CD14-positive monocyte (primary cell): Measurements from ENCODE around the gene FAM53B. TPM values are rescaled to one million over a fixed set of nuclear protein-coding genes. Genes with fewer than 3 reads are reported as not detected.

Experiments used
- DNase-seq, 3 donors: peaks; one replicate each; pipeline ENCODE4 v3.0.0-alpha.2; 2011 to 2022
- H2AFZ ChIP-seq: 2 replicates; pipeline ENCODE4 v1.6.0; 2012; ENCODE audit warnings: mild to moderate bottlenecking, low read depth, low read length, inconsistent platforms; ENCODE audit not compliant: insufficient read depth, poor library complexity, severe bottlenecking
- H3K27ac ChIP-seq, 2 donors: 1 replicate in 1 of 2; 2 replicates in 1 of 2; pipeline ENCODE4 v1.5.1; 2012 to 2013; ENCODE audit warnings: low read length in 2 of 2, control low read depth in 1 of 2, inconsistent platforms in 1 of 2, low read depth in 1 of 2, mild to moderate bottlenecking in 1 of 2
- H3K27me3 ChIP-seq, 2 donors: one replicate each; pipeline versions ENCODE4 v1.6.0 to v1.6.1; 2011 to 2013; ENCODE audit warnings: low read length in 2 of 2; ENCODE audit not compliant: control insufficient read depth in 2 of 2, insufficient read depth in 2 of 2
- H3K36me3 ChIP-seq, 2 donors: replicated peaks in 1 of 2; 1 replicate in 1 of 2; 2 replicates in 1 of 2; pipeline versions ENCODE4 v1.5.1 to v1.6.1; 2012 to 2013; ENCODE audit warnings: low read length in 2 of 2, control low read depth in 1 of 2, inconsistent platforms in 1 of 2, mild to moderate bottlenecking in 1 of 2; ENCODE audit not compliant: insufficient read depth in 2 of 2, control insufficient read depth in 1 of 2
- H3K4me1 ChIP-seq, 2 donors: 1 replicate in 1 of 2; 2 replicates in 1 of 2; pipeline versions ENCODE4 v1.5.1 to v1.6.1; 2012 to 2013; ENCODE audit warnings: low read length in 2 of 2, control low read depth in 1 of 2, inconsistent platforms in 1 of 2, mild to moderate bottlenecking in 1 of 2, moderate library complexity in 1 of 2; ENCODE audit not compliant: insufficient read depth in 2 of 2, control insufficient read depth in 1 of 2
- H3K4me2 ChIP-seq: replicated peaks from 2 replicates; pipeline ENCODE3; 2012; ENCODE audit warnings: low read length, moderate library complexity, mild to moderate bottlenecking; ENCODE audit not compliant: poor library complexity, severe bottlenecking; ENCODE audit errors: extremely low read depth
- H3K4me3 ChIP-seq, 3 experiments: fragments of 200-600 bp in 1 of 3; sonication (generic) in 1 of 3; replicated peaks in 1 of 3; 1 replicate in 2 of 3; 2 replicates in 1 of 3; pipeline ENCODE4 v1.5.1; 2011 to 2013; ENCODE audit warnings: low read length in 3 of 3, mild to moderate bottlenecking in 3 of 3, control low read depth in 2 of 3, low read depth in 2 of 3, inconsistent platforms in 1 of 3, moderate library complexity in 1 of 3
- H3K79me2 ChIP-seq: 2 replicates; pipeline ENCODE4 v1.6.0; 2012; ENCODE audit warnings: mild to moderate bottlenecking, control low read depth, inconsistent platforms, low read length, moderate library complexity; ENCODE audit not compliant: insufficient read depth
- H3K9ac ChIP-seq: 2 replicates; pipeline ENCODE4 v1.6.0; 2017; ENCODE audit warnings: low read length, mild to moderate bottlenecking; ENCODE audit not compliant: insufficient read depth, poor library complexity, severe bottlenecking
- H3K9me3 ChIP-seq, 2 donors: replicated peaks in 1 of 2; 1 replicate in 1 of 2; 2 replicates in 1 of 2; pipeline versions ENCODE4 v1.5.1 to v1.6.1; 2012 to 2013; ENCODE audit warnings: low read length in 2 of 2, control low read depth in 1 of 2; ENCODE audit not compliant: control insufficient read depth in 1 of 2, insufficient read depth in 1 of 2
- H4K20me1 ChIP-seq: 2 replicates; pipeline ENCODE4 v1.6.0; 2012; ENCODE audit warnings: mild to moderate bottlenecking, low read length, control low read depth, moderate library complexity; ENCODE audit not compliant: insufficient read depth
- H3K27ac Mint-ChIP-seq, 7 donors: one replicate each; pipeline ENCODE4 v1.8.0; 2020; ENCODE audit warnings: mild to moderate bottlenecking in 7 of 7, mixed read lengths in 7 of 7, moderate library complexity in 6 of 7, inconsistent platforms in 2 of 7
- H3K27me3 Mint-ChIP-seq, 3 donors: one replicate each; pipeline ENCODE4 v1.8.0; 2021 to 2022; ENCODE audit warnings: low read depth in 3 of 3, mild to moderate bottlenecking in 3 of 3, mixed read lengths in 3 of 3, moderate library complexity in 3 of 3, inconsistent platforms in 1 of 3
- H3K36me3 Mint-ChIP-seq, 2 donors: one replicate each; pipeline ENCODE4 v1.8.0; 2020; ENCODE audit warnings: mixed read lengths in 2 of 2, inconsistent platforms in 1 of 2, mild to moderate bottlenecking in 1 of 2
- H3K4me1 Mint-ChIP-seq: one replicate; pipeline ENCODE4 v1.8.0; 2020; ENCODE audit warnings: mild to moderate bottlenecking, mixed read lengths
- H3K4me3 Mint-ChIP-seq, 2 donors: one replicate each; pipeline ENCODE4 v1.8.0; 2020; ENCODE audit warnings: mild to moderate bottlenecking in 2 of 2, mixed read lengths in 2 of 2, moderate library complexity in 1 of 2
- H3K9me3 Mint-ChIP-seq, 7 donors: one replicate each; pipeline ENCODE4 v1.8.0; 2020 to 2022; ENCODE audit warnings: mixed read lengths in 7 of 7, mild to moderate bottlenecking in 6 of 7, moderate library complexity in 6 of 7, inconsistent platforms in 2 of 7
- WGBS: methylation state at CpG from one replicate; pipeline ENCODE4 v1.1.5; 2013; ENCODE audit warnings: missing lambda C conversion rate; ENCODE audit not compliant: insufficient coverage; 5-methylcytosine and 5-hydroxymethylcytosine counted together
- intact Hi-C, 2 donors: fragments of 100-400 bp; cut with micrococcal nuclease; formaldehyde crosslinking; loops; one replicate each; pipeline versions ENCODE4 v1.15.0 to v1.15.1; 2023
- polyA plus RNA-seq, 3 donors: library from polyadenylated mRNA; depleted of rRNA in 1 of 3; unstranded in 2 of 3; stranded (reverse) in 1 of 3; fragments of 300-500 nt in 2 of 3; fragments of >200 nt in 1 of 3; fragmentation: Illumina TruSeq in 2 of 3; gene quantifications; 1 replicate in 2 of 3; 2 replicates in 1 of 3; pipeline ENCODE4 v1.2.3, GENCODE V29; 2012 to 2021
- TF ChIP-seq, protein P1 (sequence below): fragments of 200-600 bp; IDR thresholded peaks from one replicate; pipeline ENCODE4 v1.8.0; 2022; ENCODE audit warnings: antibody characterized with exemption, mild to moderate bottlenecking

The FAM53B gene
- polyA plus RNA-seq, 3 donors, result 5.8 to 23.3 (median 12.6) TPM

DNA sequence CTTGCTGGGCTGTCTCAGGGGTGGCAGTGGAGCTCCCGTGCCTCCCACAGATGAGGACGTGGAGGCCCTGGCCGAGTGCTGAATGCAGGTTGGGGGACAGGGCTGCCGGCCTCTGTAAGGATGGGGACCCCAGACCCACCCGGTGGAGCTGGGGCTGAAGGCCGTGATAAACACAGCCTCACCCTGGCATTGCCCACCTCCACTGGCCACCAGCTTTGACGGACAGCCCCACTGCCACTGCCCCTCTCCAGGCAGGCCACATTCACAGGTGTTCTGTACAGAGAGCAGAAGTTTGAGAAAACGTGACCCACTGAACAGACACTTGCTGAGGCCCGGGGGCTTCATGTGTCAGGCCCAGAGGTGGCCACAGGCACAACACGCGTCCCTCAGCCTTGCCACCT, 156.4 kb downstream of the FAM53B start:
- peaks cover 8 to 11% of the 10 kb centered on the region in 2 donors for H3K4me1 ChIP-seq
- H3K27me3 Mint-ChIP-seq, result peaks cover 1 to 4% (median 3%) of the 10 kb centered on the region in 3 donors
- DNase-seq, result no peak
- intact Hi-C loops, result no loop called here
- no peak overlapping the region for H3K9ac ChIP-seq
- H3K27ac ChIP-seq, result no peak overlapping the region
- H3K27ac Mint-ChIP-seq, result no peak overlapping the region
- H3K4me3 ChIP-seq, result no peak overlapping the region
- H3K9me3 ChIP-seq, result no peaks in the 10 kb centered on the region
- peaks cover 0 to 6% (median 3%) of the 10 kb centered on the region in 7 donors for H3K9me3 Mint-ChIP-seq
- H3K79me2 ChIP-seq, result no peaks in the 10 kb centered on the region
- 96% methylated on average over 10 of the region's 11 CpGs for WGBS
- H3K27me3 ChIP-seq, result no peaks in the 10 kb centered on the region
- H3K4me3 Mint-ChIP-seq, result no peak overlapping the region
- TF ChIP-seq, protein P1, sequence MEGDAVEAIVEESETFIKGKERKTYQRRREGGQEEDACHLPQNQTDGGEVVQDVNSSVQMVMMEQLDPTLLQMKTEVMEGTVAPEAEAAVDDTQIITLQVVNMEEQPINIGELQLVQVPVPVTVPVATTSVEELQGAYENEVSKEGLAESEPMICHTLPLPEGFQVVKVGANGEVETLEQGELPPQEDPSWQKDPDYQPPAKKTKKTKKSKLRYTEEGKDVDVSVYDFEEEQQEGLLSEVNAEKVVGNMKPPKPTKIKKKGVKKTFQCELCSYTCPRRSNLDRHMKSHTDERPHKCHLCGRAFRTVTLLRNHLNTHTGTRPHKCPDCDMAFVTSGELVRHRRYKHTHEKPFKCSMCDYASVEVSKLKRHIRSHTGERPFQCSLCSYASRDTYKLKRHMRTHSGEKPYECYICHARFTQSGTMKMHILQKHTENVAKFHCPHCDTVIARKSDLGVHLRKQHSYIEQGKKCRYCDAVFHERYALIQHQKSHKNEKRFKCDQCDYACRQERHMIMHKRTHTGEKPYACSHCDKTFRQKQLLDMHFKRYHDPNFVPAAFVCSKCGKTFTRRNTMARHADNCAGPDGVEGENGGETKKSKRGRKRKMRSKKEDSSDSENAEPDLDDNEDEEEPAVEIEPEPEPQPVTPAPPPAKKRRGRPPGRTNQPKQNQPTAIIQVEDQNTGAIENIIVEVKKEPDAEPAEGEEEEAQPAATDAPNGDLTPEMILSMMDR, result no peak
- no peaks in the 10 kb centered on the region for H3K36me3 ChIP-seq
- peaks cover 0 to 3% of the 10 kb centered on the region in 2 donors for H3K36me3 Mint-ChIP-seq
- H3K4me1 Mint-ChIP-seq, result peaks cover 21% of the 10 kb centered on the region
- H2AFZ ChIP-seq, result no peak overlapping the region
- no peaks in the 10 kb centered on the region for H4K20me1 ChIP-seq
- no peak overlapping the region for H3K4me2 ChIP-seq

DNA sequence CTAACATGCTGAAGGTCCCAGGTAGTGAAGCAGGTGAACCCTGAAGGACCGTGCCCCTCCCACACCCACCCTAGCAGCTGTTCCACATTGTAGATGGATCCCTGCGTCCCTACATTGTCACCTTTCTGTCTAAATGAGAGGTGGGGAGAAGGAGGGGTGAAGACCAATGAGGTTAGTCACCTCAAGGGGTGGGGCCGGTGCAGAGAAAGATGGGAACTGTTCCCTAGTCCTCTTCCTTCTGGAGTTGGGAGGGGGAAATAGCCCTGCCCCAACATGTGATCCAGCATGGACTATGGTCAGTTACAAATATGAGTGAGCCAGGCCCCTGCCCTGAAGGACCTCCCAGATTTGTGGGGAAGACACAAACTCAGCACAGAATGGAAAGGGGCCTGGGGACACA, 158.0 kb downstream of the FAM53B start:
- TF ChIP-seq, protein P1, result no peak
- H3K27ac ChIP-seq, result no peak overlapping the region
- no peak overlapping the region for H3K9ac ChIP-seq
- H3K4me1 ChIP-seq, result peaks cover 8 to 11% of the 10 kb centered on the region in 2 donors
- no peak overlapping the region for H2AFZ ChIP-seq
- peaks cover 1 to 3% (median 2%) of the 10 kb centered on the region in 3 donors for H3K27me3 Mint-ChIP-seq
- H3K27me3 ChIP-seq, result no peaks in the 10 kb centered on the region
- no peak for DNase-seq
- WGBS, result 100% methylated on average over 1 of the region's 3 CpGs
- H3K4me1 Mint-ChIP-seq, result peaks cover 21% of the 10 kb centered on the region
- H3K9me3 Mint-ChIP-seq, result peaks cover 0 to 3% (median 1%) of the 10 kb centered on the region in 7 donors
- peaks cover 0 to 1% of the 10 kb centered on the region in 2 donors for H3K36me3 Mint-ChIP-seq
- H3K36me3 ChIP-seq, result no peaks in the 10 kb centered on the region
- H3K27ac Mint-ChIP-seq, result peak overlapping the region in 1 of 7 donors; percentile 34
- H3K4me2 ChIP-seq, result no peak overlapping the region
- H3K9me3 ChIP-seq, result no peaks in the 10 kb centered on the region
- H3K4me3 Mint-ChIP-seq, result no peak overlapping the region
- H4K20me1 ChIP-seq, result no peaks in the 10 kb centered on the region
- H3K79me2 ChIP-seq, result no peaks in the 10 kb centered on the region
- no peak overlapping the region for H3K4me3 ChIP-seq
- intact Hi-C loops, result no loop called here
